ENCODE measurements around the gene UBN1.
A peak's percentile ranks its signal among the peaks of the same experiment; 100 is the strongest.

UBN1 gene

GRCh38 chr16:4904108-4904941 lies 57.0 kb downstream of the UBN1 start:
- DNase-seq (ENCODE audit: low read depth, low spot score): no peak

GRCh38 chr16:4904942-4905615 lies 57.8 kb downstream of the UBN1 start:
- no peak for DNase-seq (ENCODE audit: low read depth, low spot score)

- DNase-seq (ENCODE audit: low read depth, low spot score): no peak
These were observed 61.6 kb downstream of the UBN1 start for GRCh38 chr16:4908854-4909401.

- DNase-seq (ENCODE audit: low read depth, low spot score): no peak
These were observed 62.5 kb downstream of the UBN1 start for GRCh38 chr16:4909825-4910224.

GRCh38 chr16:4910828-4911227 lies 63.5 kb downstream of the UBN1 start:
- no peak for DNase-seq (ENCODE audit: low read depth, low spot score)

- no peak for DNase-seq (ENCODE audit: low read depth, low spot score)
These were observed 64.7 kb downstream of the UBN1 start for GRCh38 chr16:4911970-4912386.

GRCh38 chr16:4913130-4913773 lies 66.0 kb downstream of the UBN1 start:
- no peak for DNase-seq (ENCODE audit: low read depth, low spot score)

GRCh38 chr16:4913774-4914525 lies 66.7 kb downstream of the UBN1 start:
- no peak for DNase-seq (ENCODE audit: low read depth, low spot score)

- no peak for DNase-seq (ENCODE audit: low read depth, low spot score)
These were observed 67.4 kb downstream of the UBN1 start for GRCh38 chr16:4914528-4915225.

GRCh38 chr16:4915226-4915761 lies 68.0 kb downstream of the UBN1 start:
- no peak for DNase-seq (ENCODE audit: low read depth, low spot score)

- no peak for DNase-seq (ENCODE audit: low read depth, low spot score)
These were observed 69.8 kb downstream of the UBN1 start for GRCh38 chr16:4917117-4917516.

- no peak for DNase-seq (ENCODE audit: low read depth, low spot score)
These were observed 71.5 kb downstream of the UBN1 start for GRCh38 chr16:4918781-4919251.

GRCh38 chr16:4920826-4921225 lies 73.5 kb downstream of the UBN1 start:
- no peak for DNase-seq (ENCODE audit: low read depth, low spot score)

GRCh38 chr16:4922721-4923342 lies 75.6 kb downstream of the UBN1 start:
- DNase-seq (ENCODE audit: low read depth, low spot score): no peak

- DNase-seq (ENCODE audit: low read depth, low spot score): no peak
These were observed 76.6 kb downstream of the UBN1 start for GRCh38 chr16:4923853-4924252.

- DNase-seq (ENCODE audit: low read depth, low spot score): peak; percentile 68
These were observed 77.5 kb downstream of the UBN1 start for GRCh38 chr16:4924593-4925292.

- DNase-seq (ENCODE audit: low read depth, low spot score): no peak
These were observed 78.0 kb downstream of the UBN1 start for GRCh38 chr16:4925293-4925607.

- no peak for DNase-seq (ENCODE audit: low read depth, low spot score)
These were observed 78.5 kb downstream of the UBN1 start for GRCh38 chr16:4925791-4926190.

- DNase-seq (ENCODE audit: low read depth, low spot score): no peak
These were observed 79.6 kb downstream of the UBN1 start for GRCh38 chr16:4926928-4927327.

- no peak for DNase-seq (ENCODE audit: low read depth, low spot score)
These were observed 80.4 kb downstream of the UBN1 start for GRCh38 chr16:4927661-4928060.
